Karpas-422 (cell line): ENCODE measurements around the gene SYT11. TPM values are rescaled to one million over a fixed set of nuclear protein-coding genes. Genes with fewer than 3 reads are reported as not detected.
A peak's percentile ranks its signal among the peaks of the same experiment; 100 is the strongest.

Experiments used
- DNase-seq: peaks from one replicate; pipeline ENCODE4 v3.0.0-alpha.2; 2015
- H2AFZ ChIP-seq: fragments of 200-600 bp; sonication (generic); 2 replicates; pipeline ENCODE4 v1.6.1; 2014; ENCODE audit warnings: antibody characterized with exemption, low read length, mixed read lengths
- H3K27ac ChIP-seq: fragments of 200-600 bp; sonication (generic); 2 replicates; pipeline ENCODE4 v1.5.1; 2014; ENCODE audit warnings: mild to moderate bottlenecking, low read length, moderate library complexity
- H3K27me3 ChIP-seq: fragments of 200-600 bp; sonication (generic); 2 replicates; pipeline ENCODE4 v1.6.1; 2014; ENCODE audit warnings: low read length, mixed read lengths
- H3K36me3 ChIP-seq: fragments of 200-600 bp; sonication (generic); 2 replicates; pipeline ENCODE4 v1.6.1; 2014; ENCODE audit warnings: low read length, mixed read lengths; ENCODE audit not compliant: insufficient read depth
- H3K4me1 ChIP-seq: fragments of 200-600 bp; sonication (generic); 2 replicates; pipeline ENCODE4 v1.6.1; 2014; ENCODE audit warnings: mild to moderate bottlenecking, low read length, mixed read lengths
- H3K4me2 ChIP-seq: fragments of 200-600 bp; sonication (generic); 2 replicates; pipeline ENCODE4 v1.6.1; 2014; ENCODE audit warnings: low read length, low read depth, mild to moderate bottlenecking; ENCODE audit not compliant: poor library complexity, severe bottlenecking
- H3K4me3 ChIP-seq: fragments of 200-600 bp; sonication (generic); 2 replicates; pipeline ENCODE4 v1.5.1; 2014; ENCODE audit warnings: mild to moderate bottlenecking, antibody characterized with exemption, low read length, mixed read lengths
- H3K79me2 ChIP-seq: fragments of 200-600 bp; sonication (generic); 2 replicates; pipeline ENCODE4 v1.6.1; 2014; ENCODE audit warnings: mild to moderate bottlenecking, low read length, mixed read lengths
- H3K9ac ChIP-seq: fragments of 200-600 bp; sonication (generic); 2 replicates; pipeline ENCODE4 v1.6.0; 2014; ENCODE audit warnings: low read length
- H3K9me2 ChIP-seq: fragments of 200-600 bp; sonication (generic), shearing (Covaris generic); replicated peaks from 2 replicates; pipeline ENCODE4 v1.6.0; 2014; ENCODE audit warnings: mild to moderate bottlenecking, low read length, moderate library complexity; ENCODE audit not compliant: insufficient read depth
- H3K9me3 ChIP-seq: fragments of 300-700, 200-600 bp; sonication (generic); 2 replicates; pipeline ENCODE4 v1.6.1; 2014; ENCODE audit warnings: low read length, mixed read lengths
- H4K20me1 ChIP-seq: fragments of 200-600 bp; sonication (generic); 2 replicates; pipeline ENCODE4 v1.6.1; 2014; ENCODE audit warnings: mild to moderate bottlenecking, antibody characterized with exemption, low read length, low read depth; ENCODE audit not compliant: insufficient read depth
- total RNA-seq: library from RNA; depleted of rRNA; stranded (reverse); fragments of >200 nt; shearing (Covaris generic); gene quantifications from 2 replicates; pipeline ENCODE4 v1.2.3, GENCODE V29; 2014; ENCODE audit warnings: low replicate concordance

The SYT11 gene
- total RNA-seq, 1 experiment from 2014 or later: 51.2 TPM

DNA sequence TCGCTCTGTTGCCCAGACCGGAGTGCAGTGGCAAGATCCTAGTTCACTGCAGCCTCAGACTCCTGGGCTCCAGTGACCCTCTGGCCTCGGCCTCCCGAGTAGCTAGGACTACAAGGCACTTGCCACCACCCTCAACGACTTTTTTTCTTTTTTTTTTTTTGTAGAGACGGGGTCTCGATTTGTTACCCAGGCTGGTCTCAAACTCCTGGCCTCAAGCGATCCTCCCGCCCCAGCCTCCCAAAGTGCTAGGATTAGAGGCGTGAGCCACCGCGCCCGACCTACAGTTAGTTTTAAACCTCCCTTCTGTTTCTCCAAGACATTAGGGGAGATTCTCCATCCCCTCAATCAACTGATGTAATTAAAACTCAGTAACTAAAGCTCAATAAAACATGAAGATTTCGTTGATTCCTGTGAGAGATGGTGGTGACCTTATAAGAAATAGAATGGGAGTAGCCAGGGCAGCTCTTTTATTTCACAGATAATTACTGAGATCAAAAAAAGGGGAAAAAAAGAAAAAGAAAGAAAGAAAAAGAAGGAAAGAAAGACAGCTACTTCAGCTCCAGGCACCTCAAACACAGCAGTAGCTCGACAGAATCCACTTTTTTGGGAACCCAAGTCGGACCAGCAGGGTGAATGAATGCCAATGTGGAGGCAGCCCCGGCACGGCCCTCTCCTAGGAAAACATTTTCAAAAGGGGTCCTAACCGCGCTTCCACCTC, 3.0 kb upstream of the SYT11 start:
- Histone ChIP-seq H3K9ac (peak overlapping the region; percentile 88), H3K27me3 (no peaks in the 10 kb centered on the region), H3K4me1 (peaks cover 37% of the 10 kb centered on the region), H3K9me2 (no peaks in the 10 kb centered on the region), H2AFZ (no peak overlapping the region), H4K20me1 (no peaks in the 10 kb centered on the region), H3K36me3 (peaks cover 16% of the 10 kb centered on the region; the same call in 1 of the 2 replicates), H3K9me3 (no peaks in the 10 kb centered on the region), H3K4me3 (peak overlapping the region; percentile 77), H3K4me2 (peak overlapping the region; percentile 87), H3K27ac (0 out of 2 replicates have a peak overlapping the region, but pooled peaks have one; percentile 15), H3K79me2 (peaks cover 71% of the 10 kb centered on the region)
- DNase-seq: no peak

DNA sequence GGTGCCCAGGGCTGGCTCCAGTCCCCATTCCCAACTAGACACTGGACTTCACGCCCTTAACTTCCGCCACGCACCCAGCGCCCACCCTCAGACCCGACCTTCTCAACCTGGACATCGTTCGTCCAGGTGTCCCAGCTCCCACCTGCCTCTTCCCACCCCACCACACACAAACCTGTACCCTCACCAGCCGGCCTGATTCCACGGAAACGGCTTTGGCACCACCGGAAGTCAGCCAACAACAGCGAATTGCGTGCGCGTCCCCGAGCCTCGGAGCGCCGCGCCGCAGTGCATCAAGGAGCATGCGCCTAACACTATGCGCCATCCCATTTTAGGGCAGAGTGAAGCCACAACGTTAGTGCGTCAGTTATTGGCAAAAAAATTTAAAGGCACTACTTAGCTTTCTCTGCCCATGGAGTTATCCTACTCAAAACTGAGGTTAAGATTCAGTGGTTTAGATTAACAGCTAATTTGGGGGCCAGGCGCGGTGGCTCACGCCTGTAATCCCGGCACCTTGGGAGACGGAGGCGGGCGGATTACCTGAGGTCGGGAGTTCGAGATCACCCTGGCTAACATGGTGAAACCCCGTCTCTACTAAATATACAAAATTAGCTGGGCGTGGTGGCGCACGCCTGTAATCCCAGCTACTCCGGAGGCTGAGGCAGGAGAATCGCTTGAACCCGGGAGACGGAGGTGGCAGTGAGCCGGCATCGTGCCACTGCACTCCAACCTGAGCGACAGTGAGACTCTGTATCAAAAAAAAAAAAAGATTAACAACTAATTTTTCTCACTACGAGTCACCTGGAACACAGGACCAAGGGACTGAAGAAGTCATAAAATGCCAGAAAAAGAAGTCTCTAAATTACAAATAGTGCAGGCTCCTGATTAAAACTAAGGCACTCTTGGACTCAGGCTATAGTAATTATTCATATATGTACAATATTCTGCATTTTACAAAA, 2.1 kb upstream of the SYT11 start, which contains the start of gene GON4L:
GON4L (minus strand) TSS at position 240 of the 956 bp plus-strand sequence. CDS start 3,434 bp downstream, outside the sequence.
- H4K20me1 ChIP-seq: no peaks in the 10 kb centered on the region
- peaks cover 71% of the 10 kb centered on the region for H3K79me2 ChIP-seq
- peak within 1 kb of the TSS; percentile 77 for H3K4me3 ChIP-seq

DNA sequence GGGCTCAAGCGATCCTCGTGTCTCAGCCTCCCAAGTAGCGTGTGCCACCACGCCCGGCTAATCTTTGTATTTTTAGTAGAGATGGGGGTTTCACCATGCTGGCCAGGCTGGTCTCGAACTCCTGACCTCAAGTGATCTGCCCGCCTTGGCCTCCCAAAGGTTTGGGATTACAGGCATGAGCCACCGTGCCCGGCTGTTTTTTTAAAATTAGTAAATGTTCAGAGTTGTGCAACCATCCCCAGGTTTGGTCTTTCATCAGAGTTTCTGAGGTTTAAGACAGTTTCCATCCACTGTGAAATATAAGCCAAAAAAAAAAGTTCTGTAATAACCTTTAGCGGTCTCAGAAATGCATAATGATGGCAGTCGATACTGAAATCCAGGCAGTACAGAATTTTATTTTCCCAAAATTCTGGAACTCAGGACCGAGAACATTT, 550 bp upstream of the SYT11 start:
- peaks cover 68% of the 10 kb centered on the region for H3K79me2 ChIP-seq

More for the DNA sequence above, 2.1 kb upstream of the SYT11 start, which contains the start of gene GON4L:
- peak; percentile 97 for DNase-seq
- Histone ChIP-seq H3K9me2 (no peaks in the 10 kb centered on the region), H2AFZ (no peak within 1 kb of the TSS; the same call in 1 of the 2 replicates), H3K9me3 (no peaks in the 10 kb centered on the region), H3K36me3 (peaks cover 16% of the 10 kb centered on the region; the same call in 1 of the 2 replicates), H3K9ac (peak within 1 kb of the TSS; percentile 88), H3K27ac (peak within 1 kb of the TSS; percentile 82), H3K27me3 (no peaks in the 10 kb centered on the region), H3K4me1 (peaks cover 37% of the 10 kb centered on the region), H3K4me2 (peak within 1 kb of the TSS; percentile 92)

DNA sequence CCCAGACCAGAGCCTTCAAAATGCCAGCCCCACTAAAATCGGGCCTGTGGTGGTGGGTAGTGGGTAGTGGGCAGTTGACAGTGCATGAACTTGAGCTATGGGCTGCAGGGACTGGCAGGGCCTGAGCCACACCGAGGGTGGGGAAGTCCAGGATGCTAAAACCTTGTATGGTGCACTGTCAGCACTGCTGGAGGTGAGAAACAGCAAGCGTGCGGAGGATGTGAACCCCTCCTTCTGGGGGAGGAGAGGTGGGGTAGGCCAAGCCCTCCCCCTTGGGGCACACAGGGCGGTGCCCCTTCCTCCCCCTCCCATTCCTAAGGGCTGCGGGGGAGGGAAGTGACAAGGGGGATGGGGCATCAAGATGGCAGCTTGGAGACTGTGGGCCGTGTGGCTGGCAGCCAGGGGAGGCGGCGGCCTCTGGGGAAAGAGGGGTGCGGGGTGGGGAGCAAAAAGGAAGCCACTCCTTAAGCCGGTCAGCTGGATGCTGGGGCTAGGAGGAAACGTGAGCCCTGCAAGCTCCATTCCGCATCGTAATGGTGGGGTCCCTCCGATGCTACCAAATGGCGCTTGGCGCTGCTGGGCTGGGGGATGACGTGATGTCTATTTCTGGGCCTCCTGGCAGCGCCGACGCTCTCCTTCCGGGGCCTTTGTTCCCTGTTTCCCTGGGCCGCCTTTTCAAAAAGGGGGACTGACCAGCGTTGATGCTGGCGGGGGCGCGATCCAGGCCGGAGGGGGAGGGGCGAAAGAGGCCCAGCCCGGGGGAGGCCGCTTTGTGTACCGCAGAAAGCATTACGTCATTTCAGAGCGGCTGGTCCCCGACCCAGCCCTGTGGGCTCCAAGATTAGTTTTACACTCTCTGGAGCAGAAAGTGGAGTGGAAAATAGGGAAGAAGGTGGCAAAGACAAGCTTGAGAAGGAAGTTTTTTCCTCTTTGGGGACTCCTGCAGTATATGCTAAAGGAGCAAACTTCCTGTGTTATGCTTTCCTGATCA, 809 bp downstream of the SYT11 start:
- H3K27ac ChIP-seq: peak overlapping the region; percentile 82

More for the DNA sequence above, 550 bp upstream of the SYT11 start:
- Histone ChIP-seq H3K4me1 (peaks cover 37% of the 10 kb centered on the region), H3K4me3 (peak overlapping the region; percentile 85), H3K9ac (peak overlapping the region; percentile 74), H3K9me3 (no peaks in the 10 kb centered on the region), H3K27me3 (no peaks in the 10 kb centered on the region), H3K9me2 (no peaks in the 10 kb centered on the region), H3K4me2 (peak overlapping the region; percentile 92), H2AFZ (peak overlapping the region; percentile 79), H3K36me3 (peaks cover 10% of the 10 kb centered on the region; the same call in 1 of the 2 replicates), H3K27ac (peak overlapping the region; percentile 82), H4K20me1 (no peaks in the 10 kb centered on the region)
- DNase-seq: no peak

DNA sequence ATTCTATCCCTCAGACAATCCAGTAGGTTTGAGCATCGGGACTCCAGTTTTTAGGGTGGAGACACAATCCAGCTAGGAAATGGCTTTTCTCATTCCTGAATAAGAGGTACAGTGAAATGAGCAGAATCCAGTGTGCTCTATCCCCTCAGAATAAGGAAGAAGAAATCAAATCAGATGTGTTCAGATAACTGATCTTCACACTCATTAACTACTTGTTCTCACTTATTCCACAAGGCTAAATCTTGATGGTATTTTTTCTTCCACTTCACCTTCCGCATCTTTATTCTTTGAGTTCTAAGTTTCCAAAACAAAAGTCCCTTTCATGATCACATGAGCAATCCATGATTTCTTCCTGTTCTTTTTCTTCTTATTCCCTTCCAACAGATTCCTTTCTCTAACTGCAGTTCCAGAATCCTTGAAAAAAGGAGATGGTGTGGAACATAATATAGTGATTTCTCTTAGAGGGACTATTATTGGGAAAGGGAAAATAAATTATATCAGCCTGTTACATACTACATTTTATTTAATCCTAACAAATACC, 1.7 kb downstream of the SYT11 start:
- Histone ChIP-seq H3K4me1 (peaks cover 34% of the 10 kb centered on the region), H3K9me2 (no peaks in the 10 kb centered on the region), H4K20me1 (no peaks in the 10 kb centered on the region), H3K9me3 (no peaks in the 10 kb centered on the region), H3K27me3 (no peaks in the 10 kb centered on the region), H3K9ac (peak overlapping the region; percentile 81), H3K4me2 (peak overlapping the region; percentile 92), H3K4me3 (peak overlapping the region; percentile 85), H3K27ac (peak overlapping the region; percentile 82), H3K36me3 (no peaks in the 10 kb centered on the region), H2AFZ (0 out of 2 replicates have a peak overlapping the region, but pooled peaks have one; percentile 69), H3K79me2 (peaks cover 67% of the 10 kb centered on the region)
- DNase-seq: no peak

More for the DNA sequence above, 809 bp downstream of the SYT11 start:
- peak overlapping the region; percentile 92 for H3K4me2 ChIP-seq
- peak; percentile 93 for DNase-seq
- peaks cover 71% of the 10 kb centered on the region for H3K79me2 ChIP-seq
- H3K36me3 ChIP-seq: peaks cover 2% of the 10 kb centered on the region; the same call in 1 of the 2 replicates
- peaks cover 37% of the 10 kb centered on the region for H3K4me1 ChIP-seq
- peak overlapping the region; percentile 85 for H3K4me3 ChIP-seq
- no peaks in the 10 kb centered on the region for H3K27me3 ChIP-seq
- H3K9me3 ChIP-seq: no peaks in the 10 kb centered on the region
- no peaks in the 10 kb centered on the region for H4K20me1 ChIP-seq
- peak overlapping the region; percentile 81 for H3K9ac ChIP-seq
- no peaks in the 10 kb centered on the region for H3K9me2 ChIP-seq
- H2AFZ ChIP-seq: peak overlapping the region; percentile 69

DNA sequence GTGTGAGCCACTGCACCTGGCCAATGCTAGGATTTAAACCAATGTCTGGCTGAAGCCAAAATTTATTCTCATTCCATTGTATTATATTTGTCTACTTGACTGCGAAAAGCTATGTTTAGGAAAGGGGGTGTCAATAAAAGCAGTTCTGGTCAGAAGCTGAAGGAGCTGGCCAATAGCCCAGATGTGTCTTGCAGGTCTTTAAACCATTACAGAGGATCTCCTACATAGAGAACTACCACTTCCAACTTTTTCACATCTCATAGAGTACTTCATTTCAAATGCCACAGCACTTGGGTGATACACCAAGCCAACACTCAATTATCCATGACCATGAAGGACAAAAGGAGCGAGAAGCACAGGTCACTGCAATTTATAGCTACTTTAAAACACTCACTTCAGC, 2.5 kb downstream of the SYT11 start:
- H3K9me3 ChIP-seq: no peaks in the 10 kb centered on the region
- no peaks in the 10 kb centered on the region for H3K36me3 ChIP-seq
- no peaks in the 10 kb centered on the region for H3K9me2 ChIP-seq
- H3K4me2 ChIP-seq: no peak overlapping the region
- H3K79me2 ChIP-seq: peaks cover 59% of the 10 kb centered on the region
- no peak for DNase-seq
- H3K4me3 ChIP-seq: no peak overlapping the region
- H3K27me3 ChIP-seq: no peaks in the 10 kb centered on the region
- H2AFZ ChIP-seq: no peak overlapping the region
- no peak overlapping the region for H3K27ac ChIP-seq
- H4K20me1 ChIP-seq: no peaks in the 10 kb centered on the region
- H3K4me1 ChIP-seq: peaks cover 29% of the 10 kb centered on the region
- no peak overlapping the region for H3K9ac ChIP-seq

DNA sequence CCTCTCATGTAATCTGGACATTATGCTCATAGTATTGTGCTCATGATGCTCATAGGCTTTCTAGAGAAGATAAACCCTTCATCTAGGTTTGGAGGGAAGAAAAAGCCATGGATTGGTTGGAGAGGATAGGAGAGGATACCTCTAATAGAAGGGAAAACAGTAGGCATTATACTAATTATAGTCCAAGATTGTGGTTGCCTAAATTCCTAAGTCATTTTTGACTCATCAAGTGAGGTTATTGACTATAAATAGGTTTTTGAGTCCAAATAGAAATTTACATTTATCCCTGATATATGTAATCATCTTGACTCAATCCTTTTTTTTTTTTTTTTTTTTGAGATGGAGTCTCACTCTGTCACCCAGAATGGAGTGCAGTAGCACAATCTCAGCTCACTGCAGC, 5.0 kb downstream of the SYT11 start:
- Histone ChIP-seq H3K27ac (no peak overlapping the region), H3K9me2 (no peaks in the 10 kb centered on the region)

More for the DNA sequence above, 5.0 kb downstream of the SYT11 start:
- DNase-seq: no peak
- H4K20me1 ChIP-seq: no peaks in the 10 kb centered on the region
- no peak overlapping the region for H3K4me2 ChIP-seq
- H3K27me3 ChIP-seq: no peaks in the 10 kb centered on the region
- no peaks in the 10 kb centered on the region for H3K9me3 ChIP-seq
- H3K4me3 ChIP-seq: no peak overlapping the region
- no peaks in the 10 kb centered on the region for H3K36me3 ChIP-seq
- peaks cover 13% of the 10 kb centered on the region for H3K4me1 ChIP-seq
- H2AFZ ChIP-seq: no peak overlapping the region
- H3K79me2 ChIP-seq: peaks cover 66% of the 10 kb centered on the region
- no peak overlapping the region for H3K9ac ChIP-seq
